ENCODE results near the gene SLA2. TPM values are rescaled to one million over a fixed set of nuclear protein-coding genes. Genes with fewer than 3 reads are reported as not detected.

Gene SLA2
- total RNA-seq, 3 donors from 2014 or later, result 50.3 to 77.0 (median 57.8) TPM

DNA sequence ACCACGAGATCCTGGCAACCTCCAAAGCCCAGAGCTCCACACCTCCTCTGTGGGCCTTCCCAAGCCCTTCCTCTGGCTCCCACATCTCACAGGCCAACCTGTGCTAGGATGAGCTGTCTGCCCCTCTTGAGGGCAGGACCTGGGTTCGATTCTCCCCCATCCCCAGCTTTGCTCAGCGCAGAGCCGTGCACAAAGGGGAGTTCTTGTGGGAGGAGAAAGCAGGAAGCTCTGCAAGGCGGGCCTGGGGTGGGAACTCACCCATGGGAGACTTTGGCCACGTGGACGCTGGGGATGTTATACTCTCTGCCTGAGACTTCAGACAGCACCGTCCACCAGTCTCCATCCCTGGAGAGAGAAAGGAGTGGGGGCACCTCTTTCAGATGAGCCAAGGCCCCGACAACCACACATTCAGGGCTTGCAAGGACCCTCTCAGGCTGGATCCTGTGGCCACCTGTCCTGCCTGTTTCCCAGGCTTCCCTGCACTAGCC, 12.7 kb downstream of the SLA2 start:
- peaks cover 32% of the 10 kb centered on the region for H3K4me1 Mint-ChIP-seq (ENCODE audit: low read depth)
- DNase-seq (no peak), ATAC-seq (no peak)
- H3K9me3 Mint-ChIP-seq, result no peaks in the 10 kb centered on the region
- H3K27me3 Mint-ChIP-seq (ENCODE audit: low read depth), result no peaks in the 10 kb centered on the region
- H3K4me3 Mint-ChIP-seq, result no peak overlapping the region
- H3K36me3 Mint-ChIP-seq (ENCODE audit: insufficient read depth), result peaks cover 32% of the 10 kb centered on the region

- ATAC-seq (no peak), DNase-seq (no peak)
- Mint-ChIP-seq H3K4me1 (ENCODE audit: low read depth) (peaks cover 38% of the 10 kb centered on the region), H3K27me3 (ENCODE audit: low read depth) (no peaks in the 10 kb centered on the region), H3K36me3 (ENCODE audit: insufficient read depth) (peaks cover 36% of the 10 kb centered on the region), H3K4me3 (no peak overlapping the region), H3K9me3 (no peaks in the 10 kb centered on the region)
Measured at GRCh38 chr20:36632487-36633284, 13.3 kb downstream of the SLA2 start.

DNA sequence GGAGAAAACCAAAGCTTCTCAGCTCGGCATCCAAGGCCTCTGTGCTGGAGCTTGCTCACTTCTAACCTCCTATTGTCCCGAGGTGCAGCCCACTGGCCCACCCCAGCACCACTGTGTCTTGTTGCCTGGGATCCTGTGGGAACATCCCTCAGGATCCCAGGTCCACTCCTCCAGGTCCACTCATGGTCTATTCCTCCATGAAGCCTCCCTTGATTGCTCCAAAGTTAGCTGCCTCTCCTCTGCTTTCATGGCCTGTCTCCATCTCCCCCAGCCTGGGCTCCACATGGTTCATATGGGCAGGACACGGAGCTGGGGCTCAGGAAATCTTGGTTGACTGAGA, 13.9 kb downstream of the SLA2 start:
- no peak for ATAC-seq
- Mint-ChIP-seq H3K4me1 (ENCODE audit: low read depth) (peaks cover 42% of the 10 kb centered on the region), H3K4me3 (no peak overlapping the region), H3K27me3 (ENCODE audit: low read depth) (no peaks in the 10 kb centered on the region), H3K9me3 (no peaks in the 10 kb centered on the region), H3K36me3 (ENCODE audit: insufficient read depth) (peaks cover 36% of the 10 kb centered on the region)
- no peak for DNase-seq

DNA sequence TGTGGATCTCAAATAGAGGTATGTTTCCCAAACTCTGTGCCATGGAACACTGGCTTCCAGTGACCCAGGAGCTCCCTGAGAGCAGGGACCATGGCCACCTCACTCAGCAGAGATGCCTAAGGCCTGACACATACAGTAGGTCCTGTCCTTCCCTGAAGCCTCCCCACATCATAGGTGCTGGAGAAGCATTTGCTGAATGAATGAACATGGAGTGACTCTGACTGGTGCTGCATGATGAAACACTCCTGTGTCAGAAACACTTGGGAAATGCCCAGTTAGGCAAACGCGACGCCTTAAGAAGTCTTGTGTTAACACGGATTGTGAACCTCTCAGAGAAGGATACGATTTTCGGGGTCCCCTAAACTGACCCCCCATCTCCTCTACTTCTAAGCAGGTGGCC, 14.3 kb downstream of the SLA2 start:
- Mint-ChIP-seq H3K9me3 (no peaks in the 10 kb centered on the region), H3K4me3 (no peak overlapping the region), H3K4me1 (ENCODE audit: low read depth) (peaks cover 46% of the 10 kb centered on the region), H3K36me3 (ENCODE audit: insufficient read depth) (peaks cover 40% of the 10 kb centered on the region), H3K27me3 (ENCODE audit: low read depth) (no peaks in the 10 kb centered on the region)
- no peak for DNase-seq
- no peak for ATAC-seq

GRCh38 chr20:36629719-36630681, 16.0 kb downstream of the SLA2 start:
- H3K4me1 Mint-ChIP-seq (ENCODE audit: low read depth), result peaks cover 46% of the 10 kb centered on the region

GRCh38 chr20:36628076-36628475, 17.9 kb downstream of the SLA2 start:
- DNase-seq, result no peak

More at GRCh38 chr20:36629719-36630681, 16.0 kb downstream of the SLA2 start:
- peaks cover 37% of the 10 kb centered on the region for H3K36me3 Mint-ChIP-seq (ENCODE audit: insufficient read depth)
- DNase-seq (peak; percentile 18), ATAC-seq (peak; percentile 81 to 84)
- H3K4me3 Mint-ChIP-seq, result peak overlapping the region; percentile 53
- H3K9me3 Mint-ChIP-seq, result no peaks in the 10 kb centered on the region
- no peaks in the 10 kb centered on the region for H3K27me3 Mint-ChIP-seq (ENCODE audit: low read depth)

DNA sequence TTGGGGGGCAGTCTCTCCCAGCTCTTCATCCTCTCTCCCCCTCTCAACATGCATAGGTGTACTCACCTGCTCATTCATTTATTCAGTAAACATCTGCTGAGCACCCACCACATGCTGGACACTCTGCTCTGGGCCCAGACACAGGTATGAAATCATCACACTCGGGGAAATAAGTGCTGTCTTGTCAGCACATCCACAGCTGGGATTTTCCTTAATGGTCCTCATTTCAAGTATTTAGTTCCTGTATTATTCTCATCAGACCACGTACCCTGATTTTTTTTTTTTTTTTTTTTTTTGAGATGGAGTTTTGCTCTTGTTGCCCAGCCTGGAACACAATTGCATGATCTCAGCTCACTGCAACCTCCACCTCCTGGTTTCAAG, 21.1 kb downstream of the SLA2 start:
- Mint-ChIP-seq H3K27me3 (ENCODE audit: low read depth) (no peaks in the 10 kb centered on the region), H3K36me3 (ENCODE audit: insufficient read depth) (peaks cover 37% of the 10 kb centered on the region), H3K4me1 (ENCODE audit: low read depth) (peaks cover 38% of the 10 kb centered on the region), H3K9me3 (no peaks in the 10 kb centered on the region), H3K4me3 (no peak overlapping the region)
- no peak for ATAC-seq
- DNase-seq, result no peak

More at GRCh38 chr20:36628076-36628475, 17.9 kb downstream of the SLA2 start:
- H3K27me3 Mint-ChIP-seq (ENCODE audit: low read depth), result no peaks in the 10 kb centered on the region
- ATAC-seq, result peak in 1 of 2 donors; percentile 64
- no peaks in the 10 kb centered on the region for H3K9me3 Mint-ChIP-seq
- no peak overlapping the region for H3K4me3 Mint-ChIP-seq
- peaks cover 54% of the 10 kb centered on the region for H3K4me1 Mint-ChIP-seq (ENCODE audit: low read depth)
- peaks cover 45% of the 10 kb centered on the region for H3K36me3 Mint-ChIP-seq (ENCODE audit: insufficient read depth)

GRCh38 chr20:36624068-36624943, 21.7 kb downstream of the SLA2 start:
- DNase-seq (no peak), ATAC-seq (no peak)
- H3K36me3 Mint-ChIP-seq (ENCODE audit: insufficient read depth), result peaks cover 34% of the 10 kb centered on the region
- H3K4me1 Mint-ChIP-seq (ENCODE audit: low read depth), result peaks cover 32% of the 10 kb centered on the region
- H3K9me3 Mint-ChIP-seq, result no peaks in the 10 kb centered on the region
- H3K27me3 Mint-ChIP-seq (ENCODE audit: low read depth), result no peaks in the 10 kb centered on the region
- H3K4me3 Mint-ChIP-seq, result no peak overlapping the region

GRCh38 chr20:36623444-36623843, 22.6 kb downstream of the SLA2 start:
- no peak for ATAC-seq
- Mint-ChIP-seq H3K36me3 (ENCODE audit: insufficient read depth) (peaks cover 30% of the 10 kb centered on the region), H3K27me3 (ENCODE audit: low read depth) (no peaks in the 10 kb centered on the region), H3K4me3 (no peak overlapping the region), H3K9me3 (no peaks in the 10 kb centered on the region), H3K4me1 (ENCODE audit: low read depth) (peaks cover 28% of the 10 kb centered on the region)
- no peak for DNase-seq

GRCh38 chr20:36620917-36621316, 25.1 kb downstream of the SLA2 start:
- H3K4me1 Mint-ChIP-seq (ENCODE audit: low read depth), result peaks cover 13% of the 10 kb centered on the region
- H3K9me3 Mint-ChIP-seq, result no peaks in the 10 kb centered on the region
- H3K36me3 Mint-ChIP-seq (ENCODE audit: insufficient read depth), result peaks cover 23% of the 10 kb centered on the region
- H3K4me3 Mint-ChIP-seq, result no peak overlapping the region
- DNase-seq (no peak), ATAC-seq (no peak)
- no peaks in the 10 kb centered on the region for H3K27me3 Mint-ChIP-seq (ENCODE audit: low read depth)

DNA sequence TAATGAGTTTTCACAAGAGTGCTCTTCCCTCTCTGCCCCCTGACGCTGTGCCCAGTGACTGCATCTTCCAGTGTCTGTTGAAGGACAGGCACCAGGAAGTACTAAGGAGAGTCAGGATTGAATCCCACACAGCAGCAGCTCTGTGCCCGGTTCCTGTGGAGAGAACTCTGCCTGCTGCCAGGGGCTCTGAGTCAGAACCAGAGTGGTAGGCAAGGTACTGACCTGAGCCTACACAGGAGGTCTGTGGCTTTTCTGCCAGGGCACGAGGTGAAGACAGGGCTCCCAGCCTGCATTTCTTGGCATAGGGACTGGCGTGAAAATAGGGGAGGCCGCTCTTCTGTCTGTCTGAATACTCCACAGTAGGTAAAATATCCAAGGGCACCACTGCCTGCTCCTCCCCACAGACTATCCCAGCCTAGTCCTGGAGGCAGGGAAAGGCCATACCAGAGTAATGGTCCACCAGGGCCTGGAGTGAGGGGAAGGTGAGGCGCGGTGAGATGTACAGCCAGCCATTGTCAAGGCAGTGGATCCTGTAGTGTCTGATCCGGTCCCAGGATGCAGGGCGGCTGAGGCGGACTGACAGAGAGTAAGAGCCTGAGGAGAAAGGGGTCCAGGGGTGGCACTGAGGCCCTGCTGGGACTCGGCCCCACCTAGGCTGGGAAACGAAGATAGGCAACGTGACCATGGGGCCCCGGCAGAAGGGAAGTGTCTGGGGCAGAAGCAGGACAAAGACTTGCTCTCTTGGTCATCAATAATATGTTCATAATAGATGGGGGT, 31.0 kb downstream of the SLA2 start:
- Mint-ChIP-seq H3K4me1 (ENCODE audit: low read depth) (peaks cover 3% of the 10 kb centered on the region), H3K4me3 (no peak overlapping the region), H3K36me3 (ENCODE audit: insufficient read depth) (peaks cover 26% of the 10 kb centered on the region), H3K27me3 (ENCODE audit: low read depth) (no peaks in the 10 kb centered on the region), H3K9me3 (no peaks in the 10 kb centered on the region)
- DNase-seq (no peak), ATAC-seq (no peak)

GRCh38 chr20:36613974-36614373, 32.0 kb downstream of the SLA2 start:
- peaks cover 3% of the 10 kb centered on the region for H3K4me1 Mint-ChIP-seq (ENCODE audit: low read depth)
- no peaks in the 10 kb centered on the region for H3K9me3 Mint-ChIP-seq
- no peak for ATAC-seq
- H3K36me3 Mint-ChIP-seq (ENCODE audit: insufficient read depth), result peaks cover 30% of the 10 kb centered on the region
- no peaks in the 10 kb centered on the region for H3K27me3 Mint-ChIP-seq (ENCODE audit: low read depth)
- H3K4me3 Mint-ChIP-seq, result no peak overlapping the region
- DNase-seq, result no peak

DNA sequence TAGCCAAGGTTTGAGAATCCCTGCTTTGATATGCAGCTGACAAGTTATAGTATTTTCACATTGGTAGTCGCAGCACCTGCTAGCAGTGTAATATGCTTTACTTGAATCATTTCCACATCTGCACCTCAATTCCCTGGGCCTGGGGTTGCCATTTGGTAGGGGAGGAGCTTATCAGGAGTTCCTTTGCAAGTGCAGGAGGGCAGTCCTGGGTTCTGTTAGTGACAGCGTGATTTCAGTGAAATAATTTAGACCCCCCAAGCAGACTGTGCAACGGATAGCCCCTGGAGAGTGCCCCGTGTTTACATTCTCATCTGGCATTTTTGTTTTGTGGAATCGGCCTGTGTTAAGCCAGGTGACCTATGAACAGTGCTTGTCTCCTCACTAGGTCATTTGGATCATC, 34.4 kb downstream of the SLA2 start:
- Mint-ChIP-seq H3K9me3 (no peaks in the 10 kb centered on the region), H3K36me3 (ENCODE audit: insufficient read depth) (peaks cover 35% of the 10 kb centered on the region), H3K27me3 (ENCODE audit: low read depth) (no peaks in the 10 kb centered on the region), H3K4me3 (no peak overlapping the region), H3K4me1 (ENCODE audit: low read depth) (peaks cover 17% of the 10 kb centered on the region)
- DNase-seq (no peak), ATAC-seq (no peak)
